Muscle of leg (tissue), 11 donors: ENCODE results near the gene WDHD1. TPM values are rescaled to one million over a fixed set of nuclear protein-coding genes. Genes with fewer than 3 reads are reported as not detected.
"Not testable (repeated sequence)": the region's sequence is repeated elsewhere in the genome, so short reads cannot be mapped to it uniquely, and the experiment has no call there.

ENCODE experiments used
- DNase-seq: peaks from one replicate; pipeline ENCODE4 v3.0.0; 2013
- H3K27ac ChIP-seq: one replicate; pipeline ENCODE4 v1.5.1; 2013; ENCODE audit warnings: mild to moderate bottlenecking, low read length, control low read depth
- H3K27me3 ChIP-seq: one replicate; pipeline ENCODE4 v1.6.1; 2013; ENCODE audit warnings: low read length; ENCODE audit not compliant: control insufficient read depth, insufficient read depth
- H3K36me3 ChIP-seq: one replicate; pipeline ENCODE4 v1.6.1; 2013; ENCODE audit warnings: low read length; ENCODE audit not compliant: control insufficient read depth, insufficient read depth
- H3K4me1 ChIP-seq: one replicate; pipeline ENCODE4 v1.6.1; 2013; ENCODE audit warnings: low read length; ENCODE audit not compliant: control insufficient read depth, insufficient read depth
- H3K4me3 ChIP-seq: one replicate; pipeline ENCODE4 v1.5.1; 2013; ENCODE audit warnings: low read length, control low read depth
- H3K9me3 ChIP-seq: replicated peaks from 2 replicates; pipeline ENCODE4 v1.6.1; 2013; ENCODE audit warnings: low read depth, low read length; ENCODE audit not compliant: control insufficient read depth
- WGBS: methylation state at CpG from one replicate; pipeline ENCODE4 v1.1.5; 2013; ENCODE audit warnings: missing lambda C conversion rate; ENCODE audit not compliant: insufficient coverage; 5-methylcytosine and 5-hydroxymethylcytosine counted together
- polyA plus RNA-seq, 8 donors: library from polyadenylated mRNA; unstranded; fragments of 120-200 nt; gene quantifications; one replicate each; pipeline versions ENCODE4 v1.2.1 to v1.2.3, GENCODE V29; 2013; ENCODE audit warnings: inconsistent platforms in 1 of 8, low replicate concordance in 1 of 8; ENCODE audit not compliant: insufficient read length in 8 of 8, insufficient read depth in 1 of 8
- total RNA-seq: library from RNA; stranded (reverse); fragments of 120-200 nt; gene quantifications from one replicate; pipeline ENCODE4 v1.2.4, GENCODE V29; 2013

Gene WDHD1
- total and polyA plus RNA-seq, 9 donors, result 7.2 to 10.7 (median 8.1) TPM

GRCh38 chr14:55048900-55049436 lies 22.1 kb upstream of the WDHD1 start:
- H3K4me3 ChIP-seq, result no peak overlapping the region
- H3K27ac ChIP-seq, result no peak overlapping the region
- no peaks in the 10 kb centered on the region for H3K9me3 ChIP-seq
- H3K36me3 ChIP-seq, result peaks cover 1% of the 10 kb centered on the region
- peaks cover 11% of the 10 kb centered on the region for H3K4me1 ChIP-seq
- no peak for DNase-seq
- H3K27me3 ChIP-seq, result no peaks in the 10 kb centered on the region
- no CpG with 5 or more reads among the region's 2 CpGs for WGBS

GRCh38 chr14:55047301-55048053 lies 20.6 kb upstream of the WDHD1 start:
- Histone ChIP-seq H3K27ac (no peak overlapping the region), H3K9me3 (no peaks in the 10 kb centered on the region), H3K4me3 (no peak overlapping the region), H3K4me1 (peaks cover 7% of the 10 kb centered on the region), H3K27me3 (no peaks in the 10 kb centered on the region), H3K36me3 (peaks cover 11% of the 10 kb centered on the region)
- no peak for DNase-seq
- 85% methylated on average over 4 of the region's 5 CpGs for WGBS

GRCh38 chr14:55045087-55045486 lies 18.2 kb upstream of the WDHD1 start:
- no peak overlapping the region for H3K4me3 ChIP-seq

GRCh38 chr14:55043528-55043927 lies 16.6 kb upstream of the WDHD1 start:
- no peaks in the 10 kb centered on the region for H3K27me3 ChIP-seq
- no peak for DNase-seq

More at GRCh38 chr14:55045087-55045486, 18.2 kb upstream of the WDHD1 start:
- Histone ChIP-seq H3K4me1 (no peaks in the 10 kb centered on the region), H3K9me3 (no peaks in the 10 kb centered on the region), H3K27me3 (no peaks in the 10 kb centered on the region), H3K36me3 (peaks cover 11% of the 10 kb centered on the region), H3K27ac (no peak overlapping the region)
- no peak for DNase-seq

DNA sequence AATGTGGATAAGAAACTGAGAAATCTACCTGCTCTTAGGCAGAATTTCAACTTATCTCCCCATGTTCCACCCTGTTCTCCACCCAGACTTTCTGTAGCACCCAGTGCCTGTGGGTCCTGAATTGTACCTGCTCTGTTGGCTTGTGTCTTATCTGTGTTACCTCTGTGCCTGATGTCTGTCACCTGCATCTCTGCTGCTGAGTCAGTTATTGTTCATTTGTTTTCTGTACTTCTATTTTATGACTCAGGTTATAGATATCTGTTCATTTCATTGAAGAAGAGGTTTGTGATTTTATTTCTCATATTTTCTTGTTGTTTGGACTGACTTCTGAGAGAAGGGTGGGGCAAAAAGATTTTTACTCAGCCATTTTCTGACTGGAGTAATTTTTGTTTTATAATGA lies 11.8 kb upstream of the WDHD1 start:
- no peak overlapping the region for H3K4me3 ChIP-seq
- H3K36me3 ChIP-seq, result peaks cover 13% of the 10 kb centered on the region
- no peaks in the 10 kb centered on the region for H3K27me3 ChIP-seq
- H3K27ac ChIP-seq, result no peak overlapping the region
- H3K9me3 ChIP-seq, result no peaks in the 10 kb centered on the region
- no peaks in the 10 kb centered on the region for H3K4me1 ChIP-seq
- DNase-seq, result no peak

More at GRCh38 chr14:55043528-55043927, 16.6 kb upstream of the WDHD1 start:
- 100% methylated on average over 1 of the region's 5 CpGs for WGBS
- peaks cover 11% of the 10 kb centered on the region for H3K36me3 ChIP-seq
- no peaks in the 10 kb centered on the region for H3K4me1 ChIP-seq
- H3K27ac ChIP-seq, result no peak overlapping the region
- H3K4me3 ChIP-seq, result no peak overlapping the region
- H3K9me3 ChIP-seq, result no peaks in the 10 kb centered on the region

DNA sequence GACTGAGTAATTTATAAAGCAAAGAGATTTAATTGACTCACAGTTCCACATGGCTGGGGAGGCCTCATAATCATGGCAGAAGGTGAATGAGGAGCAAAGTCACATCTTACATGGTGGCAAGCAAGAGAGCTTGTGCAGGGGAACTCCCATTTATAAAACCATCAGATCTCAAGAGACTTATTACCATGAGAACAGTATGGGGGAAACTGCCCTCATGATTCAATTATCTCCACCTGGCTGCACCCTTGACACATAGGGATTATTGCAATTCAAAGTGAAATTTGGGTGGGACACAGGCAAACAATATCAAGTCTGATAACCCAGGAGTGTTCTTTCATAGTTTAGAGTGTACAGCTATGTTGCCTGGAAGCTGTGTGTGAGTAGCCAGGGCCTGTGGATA lies 11.1 kb upstream of the WDHD1 start:
- not testable (repeated sequence) for H3K36me3 ChIP-seq, H3K4me3 ChIP-seq, H3K9me3 ChIP-seq, DNase-seq, H3K27me3 ChIP-seq, H3K4me1 ChIP-seq, H3K27ac ChIP-seq

- DNase-seq, result no peak
- Histone ChIP-seq H3K9me3 (no peaks in the 10 kb centered on the region), H3K27ac (no peak overlapping the region), H3K27me3 (no peaks in the 10 kb centered on the region), H3K36me3 (peaks cover 3% of the 10 kb centered on the region), H3K4me1 (peaks cover 2% of the 10 kb centered on the region), H3K4me3 (no peak overlapping the region)
- no CpG with 5 or more reads among the region's 2 CpGs for WGBS
Observed at GRCh38 chr14:55031190-55031589, 4.3 kb upstream of the WDHD1 start.

DNA sequence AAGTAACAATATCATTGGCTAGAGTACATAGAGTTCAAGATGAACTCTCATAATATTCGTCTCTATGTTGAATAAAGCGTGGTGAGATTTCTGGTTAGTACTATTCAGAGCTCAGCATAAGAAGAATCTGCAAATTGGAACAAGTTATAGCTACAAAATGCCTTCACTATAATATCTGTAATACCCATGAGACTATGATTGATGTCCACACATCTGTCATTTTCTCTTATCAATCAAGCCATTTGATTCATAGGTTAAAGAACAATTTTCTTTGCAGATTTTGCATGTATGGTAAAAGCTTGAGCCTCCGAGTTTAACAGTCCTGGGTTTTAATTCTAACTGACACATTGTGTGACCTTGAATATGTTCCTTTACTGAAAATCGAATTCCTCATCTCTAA lies 1.6 kb upstream of the WDHD1 start:
- Histone ChIP-seq H3K9me3 (no peaks in the 10 kb centered on the region), H3K27me3 (no peaks in the 10 kb centered on the region), H3K4me1 (peaks cover 7% of the 10 kb centered on the region), H3K36me3 (no peaks in the 10 kb centered on the region), H3K27ac (no peak overlapping the region), H3K4me3 (no peak overlapping the region)
- no CpG with 5 or more reads among the region's 4 CpGs for WGBS
- DNase-seq, result no peak

GRCh38 chr14:55028066-55028465 lies 1.2 kb upstream of the WDHD1 start:
- no peak overlapping the region for H3K27ac ChIP-seq
- peak overlapping the region; percentile 91 for H3K4me3 ChIP-seq
- no peak for DNase-seq
- no peaks in the 10 kb centered on the region for H3K36me3 ChIP-seq
- no peaks in the 10 kb centered on the region for H3K27me3 ChIP-seq
- H3K4me1 ChIP-seq, result peaks cover 7% of the 10 kb centered on the region
- H3K9me3 ChIP-seq, result no peaks in the 10 kb centered on the region
- 0% methylated on average over 5 of the region's 8 CpGs for WGBS

DNA sequence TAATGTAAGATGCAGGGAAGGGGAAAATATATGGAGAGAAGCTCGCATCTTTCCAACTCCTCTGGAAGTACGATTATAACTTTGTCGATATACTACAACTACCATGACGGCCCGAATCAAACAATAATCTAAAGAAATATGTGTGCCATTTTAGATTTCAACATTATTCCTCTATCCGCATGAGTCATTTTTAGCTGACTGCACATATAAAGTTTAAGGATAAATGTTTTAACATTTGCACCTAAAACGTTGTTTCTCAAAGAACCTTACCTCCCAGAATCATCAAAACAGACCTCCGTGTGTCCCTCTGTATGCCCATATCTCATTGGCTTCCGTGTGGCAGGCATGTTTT lies 482 bp downstream of the WDHD1 start:
- H3K4me3 ChIP-seq, result peak overlapping the region; percentile 91
- no peaks in the 10 kb centered on the region for H3K9me3 ChIP-seq
- no CpG with 5 or more reads among the region's 9 CpGs for WGBS
- DNase-seq, result no peak
- peaks cover 7% of the 10 kb centered on the region for H3K4me1 ChIP-seq
- peak overlapping the region; percentile 79 for H3K27ac ChIP-seq
- H3K27me3 ChIP-seq, result no peaks in the 10 kb centered on the region
- no peaks in the 10 kb centered on the region for H3K36me3 ChIP-seq

DNA sequence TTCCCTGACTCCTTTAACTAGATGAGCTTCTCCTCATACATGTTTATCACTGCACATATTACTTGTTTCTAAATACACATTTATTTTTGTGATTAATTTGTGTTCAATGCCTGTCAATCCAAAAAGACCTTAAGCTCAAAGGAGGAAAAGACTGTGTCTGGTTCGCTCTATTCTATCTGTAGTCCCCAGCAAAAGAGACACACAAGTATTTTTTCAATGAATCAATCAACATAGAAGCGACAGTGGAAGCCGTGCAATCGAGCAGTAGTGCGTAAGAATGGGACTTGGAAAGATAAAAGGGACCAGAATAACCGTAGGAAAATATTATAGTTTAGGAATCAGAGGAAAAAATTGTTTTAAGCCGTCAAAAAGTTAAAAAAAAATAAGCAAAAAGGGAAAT lies 951 bp downstream of the WDHD1 start:
- Histone ChIP-seq H3K9me3 (no peaks in the 10 kb centered on the region), H3K4me1 (peaks cover 7% of the 10 kb centered on the region), H3K27ac (no peak overlapping the region), H3K4me3 (peak overlapping the region; percentile 91), H3K36me3 (no peaks in the 10 kb centered on the region), H3K27me3 (no peaks in the 10 kb centered on the region)
- WGBS, result no CpG with 5 or more reads among the region's 7 CpGs
- no peak for DNase-seq
